A673 (cell line): ENCODE results near the gene RELN.

Source experiments
- CTCF ChIP-seq: fragments of 300-800, 200-600 bp; sonication (generic); conservative IDR thresholded peaks from 2 replicates; pipeline ENCODE4 v1.5.1; 2017; ENCODE audit warnings: low read depth, mild to moderate bottlenecking, antibody characterized with exemption, low read length, moderate library complexity, mixed read lengths
- EZH2 ChIP-seq: fragments of 200-600 bp; sonication (generic); IDR thresholded peaks from 2 replicates; pipeline ENCODE4 v1.6.1; 2017; ENCODE audit warnings: borderline replicate concordance, low read depth, mild to moderate bottlenecking, mixed read lengths, antibody characterized with exemption, low read length; ENCODE audit not compliant: poor library complexity, severe bottlenecking

GRCh38 chr7:103989785-103990767, 618 bp upstream of the RELN start:
- TF ChIP-seq CTCF (peak; percentile 39), EZH2 (peak; percentile 40)
